HL-60 (cell line): ENCODE results near the gene PRKAG2.

Experiments used
- DNase-seq, 2 experiments: peaks; one replicate each; pipeline ENCODE4 v3.0.0-alpha.2; 2010 to 2020; ENCODE audit warnings: low read depth in 1 of 2, low spot score in 1 of 2
- H3K27ac ChIP-seq: fragments of 250-450 bp; sonication (Bioruptor Pico); replicated peaks from 2 replicates; pipeline ENCODE4 v1.5.1; 2020; ENCODE audit warnings: mild to moderate bottlenecking, moderate library complexity
- H3K27me3 ChIP-seq: fragments of 250-450 bp; sonication (Bioruptor Pico); 2 replicates; pipeline ENCODE4 v1.5.1; 2021; ENCODE audit warnings: mild to moderate bottlenecking, moderate library complexity; ENCODE audit not compliant: insufficient read depth, poor library complexity, severe bottlenecking
- H3K4me3 ChIP-seq: replicated peaks from 2 replicates; pipeline ENCODE4 v1.5.1; 2011; ENCODE audit warnings: mild to moderate bottlenecking, control low read depth, low read length; ENCODE audit not compliant: insufficient read depth
- CTCF ChIP-seq: IDR thresholded peaks from one replicate; pipeline ENCODE4 v1.5.1; 2011; ENCODE audit warnings: low read length, control low read depth, inconsistent platforms; ENCODE audit not compliant: insufficient read depth
- GABPA ChIP-seq: IDR thresholded peaks from 2 replicates; pipeline ENCODE4 v1.6.1; 2012; ENCODE audit warnings: low read depth
- POLR2AphosphoS5 ChIP-seq: IDR thresholded peaks from 2 replicates; pipeline ENCODE4 v1.6.1; 2012; ENCODE audit warnings: low read depth
- REST ChIP-seq: IDR thresholded peaks from 2 replicates; pipeline ENCODE4 v1.6.1; 2012; ENCODE audit warnings: low read depth; ENCODE audit not compliant: insufficient replicate concordance
- SPI1 ChIP-seq: IDR thresholded peaks from 2 replicates; pipeline ENCODE4 v1.6.1; 2012; ENCODE audit warnings: low read depth, mild to moderate bottlenecking, borderline replicate concordance

Gene PRKAG2

GRCh38 chr7:151611878-151612277 lies 265.0 kb downstream of the PRKAG2 start:
- Histone ChIP-seq H3K27ac (no peak overlapping the region), H3K27me3 (no peaks in the 10 kb centered on the region), H3K4me3 (no peak overlapping the region)
- DNase-seq: no peak
- TF ChIP-seq REST: no peak
- no peak for TF ChIP-seq CTCF
- TF ChIP-seq GABPA: no peak
- TF ChIP-seq SPI1: no peak
- no peak for TF ChIP-seq POLR2AphosphoS5

GRCh38 chr7:151611041-151611440 lies 265.9 kb downstream of the PRKAG2 start:
- TF ChIP-seq SPI1 (no peak), GABPA (no peak), CTCF (no peak), POLR2AphosphoS5 (no peak), REST (no peak)
- H3K27me3 ChIP-seq: no peaks in the 10 kb centered on the region
- DNase-seq: no peak
- no peak overlapping the region for H3K27ac ChIP-seq
- no peak overlapping the region for H3K4me3 ChIP-seq

GRCh38 chr7:151608031-151608551 lies 268.8 kb downstream of the PRKAG2 start:
- no peak for DNase-seq
- Histone ChIP-seq H3K27me3 (no peaks in the 10 kb centered on the region), H3K4me3 (no peak overlapping the region), H3K27ac (no peak overlapping the region)
- TF ChIP-seq GABPA (no peak), SPI1 (no peak), CTCF (no peak), POLR2AphosphoS5 (no peak), REST (no peak)
